NCI-H1436 treated with DMSO at 0.1 percent for 48 hours (cell line): ENCODE data around the gene HIVEP3.

Experiments
- DNase-seq: peaks from one replicate; lab custom pipeline; 2025; lab: John Stamatoyannopoulos, UW

Gene HIVEP3

DNA sequence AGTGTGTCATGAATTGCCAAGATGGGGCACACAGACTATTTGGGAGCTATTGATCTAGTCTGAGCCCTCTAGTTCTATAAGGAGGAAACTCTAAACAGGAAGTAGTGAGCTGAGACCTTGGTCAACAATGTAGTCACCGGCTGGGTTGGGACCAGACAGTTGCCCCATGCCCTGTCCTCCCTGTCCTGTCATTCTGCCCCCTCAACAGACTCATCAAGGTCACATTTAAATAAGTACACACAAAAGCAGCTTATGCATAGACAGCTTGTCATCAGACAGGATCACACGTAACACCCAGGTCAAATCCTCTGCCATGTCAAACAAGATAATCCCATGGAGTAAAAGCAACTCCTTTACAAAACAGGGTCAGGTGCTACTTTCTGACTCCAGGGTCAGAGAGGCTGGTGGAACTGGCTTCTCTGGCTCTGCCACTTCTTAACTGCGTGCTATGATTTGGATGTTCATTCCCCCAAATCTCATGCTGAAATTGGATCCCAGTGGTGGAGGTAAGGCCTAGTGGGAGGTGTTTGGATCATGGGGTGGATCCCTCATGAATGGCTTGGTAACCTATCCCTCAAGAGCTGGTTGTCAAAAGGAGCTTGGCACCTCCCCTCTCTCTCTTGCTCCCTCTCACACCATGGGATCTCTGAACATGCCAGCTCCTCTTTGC lies 128.9 kb downstream of the HIVEP3 start:
- no peak for DNase-seq

DNA sequence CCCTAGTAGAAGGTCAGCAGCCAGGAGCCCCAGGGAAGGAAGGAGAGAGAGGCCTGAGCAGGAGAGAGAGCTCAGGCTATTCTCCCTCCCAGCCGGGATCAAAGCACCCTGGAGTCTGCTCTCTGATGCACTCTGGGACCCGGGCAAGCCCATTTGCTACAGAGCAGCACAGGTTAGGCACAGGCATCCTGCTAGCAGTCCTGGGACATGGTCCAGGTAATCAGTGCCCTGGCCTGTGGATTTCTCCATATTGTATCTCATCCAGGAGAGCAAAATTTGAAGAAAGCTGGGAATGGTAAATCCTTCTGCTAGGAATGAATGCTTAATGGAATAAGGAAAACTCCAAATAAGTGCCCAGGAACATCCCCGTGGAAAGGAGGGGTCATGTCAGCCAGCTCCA lies 130.3 kb downstream of the HIVEP3 start:
- DNase-seq: no peak

DNA sequence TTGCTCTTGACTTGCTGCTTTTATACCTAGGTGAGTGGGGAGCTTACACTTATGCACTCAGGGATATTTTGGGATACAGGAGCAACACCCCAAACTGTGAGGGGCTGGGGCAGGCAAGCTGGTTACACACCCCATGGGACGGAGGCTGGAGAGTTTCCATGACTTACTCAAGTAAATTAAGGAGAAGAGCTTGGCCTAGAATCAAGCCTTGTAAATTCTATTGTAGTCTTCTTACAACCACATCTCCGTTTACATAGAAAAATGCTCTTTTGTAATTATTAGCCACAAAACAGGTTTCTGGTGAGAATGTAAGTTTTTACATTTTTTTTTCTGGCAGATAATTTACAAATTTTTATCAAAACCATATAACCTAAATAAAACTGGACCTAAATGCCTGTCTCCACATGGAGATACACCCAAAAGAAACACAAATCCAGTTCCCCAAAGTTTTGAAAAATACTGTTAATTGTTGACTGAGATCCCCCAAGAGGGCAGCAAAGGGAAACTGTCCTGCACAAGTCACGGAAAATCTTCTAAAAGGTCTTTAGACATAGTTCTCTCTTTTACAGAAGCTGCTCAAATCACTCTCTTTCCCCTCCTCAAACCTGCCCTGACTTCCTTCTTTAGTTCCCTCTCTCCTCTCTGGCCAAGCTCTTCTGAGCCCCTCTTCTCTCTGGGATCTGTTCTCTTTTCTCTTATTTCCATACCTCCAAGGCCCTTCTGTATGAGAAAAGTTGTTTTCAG lies 134.0 kb downstream of the HIVEP3 start:
- no peak for DNase-seq

GRCh38 chr1:41783189-41783639 lies 135.5 kb downstream of the HIVEP3 start:
- no peak for DNase-seq

GRCh38 chr1:41780916-41781315 lies 137.8 kb downstream of the HIVEP3 start:
- DNase-seq: no peak

- DNase-seq: no peak
Observed at GRCh38 chr1:41780322-41780721, 138.4 kb downstream of the HIVEP3 start.

DNA sequence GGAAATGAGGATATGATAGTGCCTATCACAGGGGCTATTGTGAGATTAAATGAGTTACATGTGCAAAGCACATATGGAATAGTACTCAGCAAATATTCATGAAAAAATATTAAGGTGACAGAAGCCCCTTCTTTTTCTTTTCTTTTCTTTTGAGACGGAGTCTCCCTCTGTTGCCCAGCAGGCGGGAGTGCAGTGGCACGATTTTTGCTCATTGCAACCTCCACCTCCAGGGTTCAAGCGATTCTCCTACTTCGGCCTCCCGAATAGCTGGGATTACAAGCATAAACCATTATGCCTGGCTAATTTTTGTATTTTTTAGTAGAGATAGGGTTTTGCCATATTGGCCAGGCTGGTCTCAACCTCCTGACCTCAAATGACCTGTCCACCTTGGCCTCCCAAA lies 139.4 kb downstream of the HIVEP3 start:
- DNase-seq: no peak

GRCh38 chr1:41777695-41778094 lies 141.0 kb downstream of the HIVEP3 start:
- DNase-seq: no peak

GRCh38 chr1:41776891-41777441 lies 141.8 kb downstream of the HIVEP3 start:
- DNase-seq: no peak

DNA sequence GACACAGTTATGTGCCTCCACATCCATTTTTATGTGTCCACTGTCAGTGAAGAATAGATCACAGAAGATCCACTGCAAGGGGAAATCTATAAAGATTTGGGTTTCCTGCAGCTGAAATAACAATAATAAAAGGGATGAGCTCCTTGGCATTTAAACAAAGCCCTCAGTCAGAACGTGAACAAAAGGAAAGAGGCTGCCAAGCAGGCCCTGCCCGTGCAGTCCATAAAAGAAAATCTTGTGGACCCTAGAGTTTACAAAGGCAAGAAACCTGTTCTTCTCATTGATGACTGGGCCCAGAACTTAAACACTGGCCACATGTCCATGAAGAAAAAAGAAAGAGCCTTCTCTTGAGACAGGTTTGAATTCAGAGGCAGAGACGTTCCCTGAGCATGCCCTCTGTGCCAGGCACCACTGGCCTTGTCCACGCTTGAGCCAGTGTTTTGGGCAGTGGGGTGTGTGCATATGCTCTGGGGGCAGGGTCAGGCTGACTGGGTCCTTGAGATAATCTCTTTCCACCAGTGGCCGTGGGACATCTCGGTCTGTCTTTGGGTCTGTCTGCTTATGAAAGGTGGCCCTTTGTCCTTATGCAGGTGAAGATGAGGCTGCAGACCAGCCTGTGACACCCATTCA lies 142.7 kb downstream of the HIVEP3 start:
- DNase-seq: no peak

DNA sequence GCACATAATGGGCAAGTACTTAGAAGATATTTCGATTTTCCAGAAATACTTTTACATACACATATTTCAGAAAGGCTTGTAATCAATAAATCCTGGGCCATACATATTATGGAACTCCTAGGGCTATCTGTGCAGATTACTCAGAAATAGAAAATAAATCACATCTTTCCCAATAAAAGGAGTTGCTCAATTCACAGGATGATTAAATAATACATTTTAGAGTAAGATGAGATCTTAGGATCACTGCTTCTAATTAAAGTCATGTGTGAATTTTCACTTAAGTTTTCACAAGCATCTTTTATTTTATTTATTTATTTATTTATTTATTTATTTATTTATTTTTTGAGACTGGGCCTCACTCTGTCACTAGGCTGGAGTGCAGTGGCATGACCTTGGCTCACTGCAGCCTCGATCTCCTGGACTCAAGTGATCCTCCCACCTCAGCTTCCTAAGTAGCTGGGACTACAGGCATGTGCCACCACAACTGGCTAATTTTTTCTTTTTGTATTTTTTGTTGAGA lies 144.2 kb downstream of the HIVEP3 start:
- DNase-seq: no peak

DNA sequence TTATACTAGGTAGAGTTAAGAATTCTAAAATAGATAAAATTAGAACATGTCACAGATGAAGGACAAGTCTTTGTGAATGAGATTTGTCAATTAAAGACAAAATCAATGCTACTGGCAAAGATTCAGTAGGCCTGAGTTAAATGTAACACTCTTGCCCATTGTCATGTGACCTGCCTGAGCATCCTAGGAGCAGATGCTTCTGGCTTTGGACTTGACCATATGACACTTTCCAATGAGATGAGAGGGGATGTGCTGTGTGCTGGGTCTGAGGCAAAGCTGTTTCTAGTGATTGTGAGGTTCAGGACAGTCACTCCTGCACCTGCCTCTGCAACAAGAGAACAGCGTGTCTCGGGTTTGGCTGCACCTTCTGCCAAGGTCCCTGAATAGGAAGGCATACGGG lies 144.9 kb downstream of the HIVEP3 start:
- no peak for DNase-seq

DNA sequence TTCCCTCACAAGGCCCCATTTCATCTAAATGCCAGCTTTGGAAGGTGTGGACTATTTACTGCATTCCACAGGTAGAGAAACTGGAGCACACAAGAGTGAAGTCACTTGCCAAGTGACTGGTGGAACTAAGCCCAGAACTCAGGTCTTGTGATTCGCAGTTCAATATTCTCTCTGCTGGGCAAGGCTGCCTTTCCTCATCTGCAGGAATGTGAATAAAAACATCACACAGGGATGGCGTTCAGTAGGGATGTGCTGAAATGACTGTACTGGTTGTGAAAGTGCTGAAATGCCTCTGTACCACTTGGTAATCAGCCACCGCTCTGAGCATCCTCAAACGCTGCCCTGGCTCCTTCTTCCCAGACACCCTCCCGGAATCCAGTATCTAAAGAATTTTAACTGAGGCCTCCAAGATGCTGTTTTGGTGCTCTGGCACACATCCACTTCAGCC lies 145.6 kb downstream of the HIVEP3 start:
- no peak for DNase-seq

DNA sequence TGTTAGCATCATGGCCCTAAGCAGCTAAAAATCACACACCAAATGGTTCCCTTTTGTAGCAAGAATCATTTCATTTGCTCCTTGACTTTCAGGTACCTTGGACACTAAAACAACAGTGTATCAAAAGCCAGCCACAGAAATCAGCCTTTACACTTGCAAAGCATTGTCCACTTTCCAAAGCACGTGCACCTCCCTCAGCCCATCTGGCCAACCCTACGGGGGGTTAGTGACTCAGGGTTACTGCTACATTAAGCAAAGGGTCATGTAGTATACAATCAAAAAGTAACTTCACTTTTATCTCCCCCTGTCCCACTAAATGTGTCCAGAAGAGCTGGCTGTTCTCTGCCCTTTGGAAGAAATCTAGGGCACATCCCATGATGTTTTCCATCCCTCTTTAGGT lies 149.7 kb downstream of the HIVEP3 start:
- DNase-seq: no peak

GRCh38 chr1:41768583-41768982 lies 150.1 kb downstream of the HIVEP3 start:
- no peak for DNase-seq

DNA sequence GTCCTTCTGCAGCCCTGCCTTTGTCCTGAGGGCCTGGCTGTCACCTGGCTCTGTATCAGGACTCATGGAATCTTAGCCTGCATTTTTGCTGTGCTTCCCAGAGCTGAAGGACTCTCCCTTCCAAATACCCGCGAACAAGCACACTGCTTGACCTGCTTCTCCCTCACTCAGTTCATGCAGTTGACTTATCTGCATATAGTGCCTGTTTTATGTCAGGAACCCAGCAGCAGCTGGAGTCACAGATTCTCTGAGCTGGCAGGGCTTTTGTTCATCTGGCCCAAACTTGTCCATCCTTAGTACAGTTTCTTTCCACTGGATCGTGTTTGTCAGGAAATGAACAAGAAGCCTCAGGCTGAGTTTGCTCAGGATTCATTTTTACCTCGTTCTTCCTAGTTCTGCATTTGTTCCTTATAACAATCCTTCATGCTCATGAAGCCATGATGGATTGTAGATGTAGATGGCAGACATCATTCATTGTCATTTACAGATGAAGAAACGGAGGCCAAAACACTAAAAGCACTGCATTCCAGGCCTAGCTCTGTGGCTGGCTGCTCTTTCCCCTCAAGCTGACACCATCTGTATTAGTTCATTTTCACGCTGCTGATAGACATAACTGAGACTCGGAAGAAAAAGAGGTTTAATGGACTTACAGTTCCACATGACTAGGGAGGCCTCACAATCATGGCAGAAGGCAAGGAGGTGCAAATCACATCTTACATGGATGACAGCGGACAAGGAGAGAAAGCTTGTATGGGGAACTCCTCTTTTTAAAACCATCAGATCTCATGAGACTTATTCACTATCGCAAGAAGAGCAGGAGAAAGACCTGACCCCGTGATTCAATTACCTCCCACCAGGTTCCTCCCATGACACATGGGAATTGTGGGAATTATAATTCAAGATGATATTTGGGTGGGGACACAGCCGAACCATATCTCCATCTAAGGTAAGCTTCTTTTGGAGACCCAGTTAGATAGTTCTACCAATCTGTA lies 150.9 kb downstream of the HIVEP3 start:
- DNase-seq: no peak

DNA sequence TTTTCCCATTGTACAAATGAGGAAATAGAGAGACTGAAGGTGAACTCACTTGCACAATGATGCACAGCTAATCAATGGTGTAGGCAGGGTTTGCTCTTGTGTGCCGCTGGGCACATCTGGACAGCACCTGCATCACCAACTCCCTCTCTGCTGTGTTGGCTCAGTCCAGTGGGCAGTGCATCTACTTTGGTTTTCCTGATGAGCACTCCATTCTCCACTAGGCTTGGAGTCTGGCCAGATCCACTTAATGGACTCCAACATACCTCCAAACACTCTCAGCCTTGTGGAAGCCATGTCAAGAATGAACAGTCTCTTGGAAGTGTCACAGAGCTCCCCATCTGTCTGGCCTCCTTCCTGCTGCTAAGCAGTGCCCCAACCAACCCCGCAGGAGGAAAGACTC lies 152.2 kb downstream of the HIVEP3 start:
- no peak for DNase-seq

DNA sequence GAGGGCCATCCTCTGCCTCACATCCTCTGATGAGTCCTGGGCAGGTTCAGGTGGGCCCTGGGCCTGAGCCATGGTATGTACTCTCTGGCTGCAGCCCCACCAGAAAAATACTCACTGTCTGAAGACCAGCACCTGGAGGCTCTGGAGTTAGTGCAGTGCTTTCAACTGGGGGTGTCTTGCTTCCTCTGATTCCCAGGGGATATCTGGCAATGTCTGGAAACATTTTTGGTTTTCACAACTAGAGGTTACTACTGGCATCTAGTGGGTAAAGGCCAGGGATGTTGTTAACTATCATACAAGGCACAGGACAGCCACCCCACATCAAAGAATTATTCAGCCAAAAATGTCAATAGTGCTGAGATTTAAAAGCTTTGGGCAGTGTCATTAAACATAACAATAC lies 152.7 kb downstream of the HIVEP3 start:
- DNase-seq: no peak

GRCh38 chr1:41765152-41765551 lies 153.6 kb downstream of the HIVEP3 start:
- DNase-seq: no peak

- no peak for DNase-seq
Observed at GRCh38 chr1:41764656-41765055, 154.1 kb downstream of the HIVEP3 start.

GRCh38 chr1:41762777-41763176 lies 155.9 kb downstream of the HIVEP3 start:
- DNase-seq: no peak
